Urothelium cell line (cell line): ENCODE data around the gene RER1.
A peak's percentile ranks its signal among the peaks of the same experiment; 100 is the strongest.

Experiments used
- DNase-seq: peaks from one replicate; pipeline ENCODE4 v3.0.0; 2011; ENCODE audit warnings: low spot score, mixed read lengths
- FAIRE-seq: peaks from 2 replicates; lab custom pipeline; 2011; peaks lifted over from hg19 to GRCh38; lab: Jason Lieb, UNC

RER1 gene

DNA sequence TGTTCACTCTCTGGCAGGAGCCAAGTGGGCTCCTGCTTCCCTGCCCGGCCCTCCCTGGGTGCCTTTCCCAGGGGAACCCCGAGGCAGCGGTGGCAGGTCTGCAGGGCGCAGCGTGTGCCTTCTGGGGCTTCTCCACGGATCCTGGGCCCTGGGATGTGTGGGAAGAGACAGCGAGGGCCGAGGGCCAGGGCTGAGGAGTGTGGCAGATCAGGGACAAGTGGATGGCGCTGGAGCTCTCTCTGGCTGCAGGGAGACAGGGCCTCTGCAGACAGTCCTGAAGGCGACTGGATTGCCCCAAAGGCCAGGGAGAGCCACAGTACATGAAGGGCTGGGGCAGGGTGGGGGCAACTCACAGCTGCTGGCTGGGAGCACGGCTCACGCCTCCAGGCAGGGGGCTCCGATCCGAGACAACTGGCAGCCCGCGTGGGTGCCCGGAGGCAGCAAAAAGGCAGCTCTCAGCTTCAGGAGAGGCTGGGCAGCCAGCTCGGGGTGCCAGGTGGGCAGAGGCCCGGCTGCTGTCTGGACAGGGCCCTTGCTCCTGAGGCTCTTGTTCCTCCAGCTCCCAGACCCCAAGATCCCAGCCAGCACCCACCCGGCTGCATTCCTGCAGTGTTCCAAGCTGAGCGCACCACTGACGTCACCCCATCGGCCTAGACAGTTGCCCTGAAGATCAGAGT, 16.3 kb upstream of the RER1 start:
- FAIRE-seq (no peak), DNase-seq (no peak)

DNA sequence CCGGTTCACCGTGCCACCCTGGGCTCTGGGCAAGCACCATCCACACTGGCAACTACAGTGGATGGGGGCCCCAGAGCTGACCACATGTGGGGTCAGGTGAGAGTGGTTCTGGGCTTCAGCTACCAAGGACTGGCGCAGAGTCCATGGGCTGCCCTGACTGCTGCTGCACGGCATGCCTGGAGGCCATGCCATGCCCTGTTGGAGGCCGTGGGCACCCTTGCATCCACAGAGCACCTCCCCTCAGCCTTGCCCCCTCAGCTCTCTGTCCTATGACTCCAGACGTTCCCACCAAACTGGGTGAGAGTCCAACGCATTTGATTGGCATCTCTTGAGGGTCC, 15.7 kb upstream of the RER1 start:
- FAIRE-seq (no peak), DNase-seq (no peak)

DNA sequence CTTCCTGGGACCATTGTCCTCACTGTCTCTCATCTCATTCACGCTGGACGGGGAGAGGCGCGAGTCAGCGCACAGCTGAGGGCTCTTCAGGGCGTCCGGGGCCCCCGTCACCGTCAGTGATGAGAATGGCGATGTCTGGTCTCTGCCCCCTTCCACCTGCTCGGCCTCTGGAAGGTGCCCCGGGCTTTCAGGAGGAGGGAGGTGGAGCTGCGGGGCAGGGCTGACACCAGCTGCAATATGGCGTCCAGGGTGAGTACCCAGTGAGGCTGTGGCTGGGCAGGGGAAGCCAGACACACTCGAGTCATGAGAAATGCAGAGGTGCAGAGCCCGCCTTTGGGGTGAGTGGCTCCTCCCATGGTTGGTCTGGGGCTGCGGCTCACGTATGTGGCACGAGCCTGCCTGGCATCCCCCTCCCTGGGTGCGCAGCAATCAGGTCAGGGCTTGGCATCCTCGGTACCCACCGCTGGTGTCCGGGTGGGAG, 15.3 kb upstream of the RER1 start:
- FAIRE-seq (no peak), DNase-seq (no peak)

DNA sequence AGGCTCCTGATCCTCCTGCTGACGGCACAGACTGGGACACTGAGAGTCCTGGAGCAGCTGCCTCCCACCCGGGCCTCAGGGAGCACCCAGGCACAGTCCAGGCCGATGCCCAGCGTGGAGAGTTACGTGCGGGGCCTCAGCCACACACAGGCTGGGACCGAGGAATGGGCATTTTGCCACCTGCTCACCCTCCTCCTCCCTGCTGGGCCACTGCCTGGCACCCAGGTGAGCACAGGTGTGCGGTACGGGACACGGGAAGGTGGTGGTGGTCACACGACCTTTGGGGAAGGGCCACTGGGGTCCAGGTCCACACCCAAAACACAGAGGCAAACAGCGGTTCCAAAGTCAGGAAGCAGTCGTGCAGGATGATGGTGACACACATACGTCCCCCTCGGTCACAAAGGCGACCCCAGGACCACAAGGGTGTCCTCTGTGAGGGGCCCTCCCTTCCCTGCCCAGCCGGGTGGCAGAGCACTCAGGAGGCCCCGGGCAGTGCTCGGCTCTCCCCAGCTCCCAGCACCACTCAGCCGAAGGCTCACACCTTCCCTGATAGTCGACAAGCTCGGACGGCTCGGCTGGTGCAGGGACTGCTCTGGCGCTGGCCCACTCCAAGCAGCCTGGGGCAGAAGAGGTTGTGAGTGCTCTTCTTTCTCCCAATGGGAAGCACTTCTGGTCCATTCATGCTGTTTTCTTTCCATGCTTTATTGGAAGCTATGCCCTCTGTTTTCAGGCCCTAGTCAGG, 14.5 kb upstream of the RER1 start:
- FAIRE-seq (no peak), DNase-seq (no peak)

DNA sequence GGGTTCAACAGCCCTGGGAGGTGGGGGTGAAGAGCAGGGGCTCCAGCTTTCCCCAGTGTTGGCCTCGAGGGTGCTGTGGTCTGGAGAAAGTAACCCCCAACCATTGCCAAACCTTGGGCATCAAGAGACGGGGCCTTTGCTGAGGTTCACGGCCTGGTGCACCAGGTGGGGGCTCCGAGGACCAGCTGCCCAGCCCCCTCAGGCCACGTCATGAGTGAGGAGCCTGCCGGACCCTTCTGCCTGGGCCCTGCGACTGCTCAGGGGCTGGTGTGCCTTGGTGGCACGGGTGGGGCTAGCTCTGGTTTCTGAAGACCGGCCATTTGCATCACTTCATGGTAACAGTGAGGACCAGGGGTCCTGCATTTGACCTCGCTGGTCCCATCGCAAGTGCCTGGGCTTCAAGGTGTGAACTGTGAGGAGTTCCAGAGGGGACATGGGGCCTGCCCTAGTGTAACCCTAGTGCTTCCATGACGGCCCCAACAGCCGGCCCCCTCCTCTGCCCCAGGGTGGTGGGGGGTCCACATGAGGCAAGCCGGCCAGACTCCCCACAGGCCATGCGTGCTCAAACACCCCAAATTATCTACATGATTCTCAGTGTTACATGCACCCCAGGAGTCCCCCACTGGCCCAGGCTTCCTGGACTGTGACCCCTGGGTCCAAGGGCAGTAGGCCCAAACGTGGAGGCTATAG, 13.7 kb upstream of the RER1 start:
- DNase-seq (no peak), FAIRE-seq (no peak)

DNA sequence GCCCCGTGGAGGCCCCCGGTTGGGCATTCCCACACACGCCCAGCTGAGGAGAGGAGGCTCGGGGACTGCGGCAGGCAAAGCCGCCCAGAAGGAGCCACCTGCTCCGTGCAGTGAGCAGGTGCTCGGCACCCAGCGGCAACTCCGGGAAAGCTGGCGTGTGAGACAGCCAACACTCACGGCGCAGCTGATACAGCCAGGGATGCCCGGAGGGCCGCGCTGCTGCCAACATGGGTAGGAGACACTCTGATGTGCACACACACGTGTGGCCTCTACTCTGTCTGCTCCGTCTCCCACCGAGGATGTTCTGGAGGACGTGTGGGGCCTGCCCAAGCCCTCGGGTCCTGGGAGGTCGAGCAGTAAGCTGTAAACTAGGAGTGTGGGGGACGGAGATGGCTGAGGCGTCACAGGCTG, 13.2 kb upstream of the RER1 start:
- DNase-seq (no peak), FAIRE-seq (no peak)

DNA sequence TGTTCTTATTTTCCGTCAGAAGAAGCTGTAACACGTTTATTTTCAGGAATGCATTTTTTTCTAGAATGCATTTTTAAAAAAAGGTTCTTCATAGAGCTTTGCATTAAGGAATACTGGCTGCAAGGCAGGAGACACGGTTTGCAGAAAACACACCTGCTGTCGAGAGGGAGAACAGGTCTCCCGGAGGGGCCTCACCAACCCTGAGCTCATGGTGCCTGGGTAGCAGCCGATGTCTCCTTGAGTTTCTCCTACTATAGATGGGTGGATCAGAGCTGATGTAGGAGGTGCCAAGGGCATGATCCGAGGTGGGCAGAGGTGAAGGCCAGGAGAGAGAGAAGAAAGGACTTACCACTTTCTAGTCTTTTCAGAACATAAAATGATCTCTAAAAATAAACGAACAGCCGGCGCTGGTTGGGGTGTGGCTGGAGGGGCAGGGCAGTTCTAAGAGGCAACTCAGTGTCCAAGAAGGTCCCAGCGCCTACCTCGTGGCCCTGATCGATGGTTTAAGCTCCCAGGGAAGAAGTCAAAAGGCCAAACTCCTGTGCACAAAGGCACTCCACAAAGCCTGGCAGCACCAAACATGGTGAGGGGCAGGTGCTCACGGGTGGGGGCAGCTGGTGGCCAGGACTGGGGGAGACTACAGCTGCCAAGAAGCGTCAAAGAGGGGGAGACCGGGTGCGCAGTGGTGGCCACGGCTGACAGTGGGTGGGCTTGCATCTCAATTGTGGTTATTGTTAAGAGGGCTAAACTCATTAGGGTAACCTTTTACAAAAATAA, 12.5 kb upstream of the RER1 start:
- FAIRE-seq (no peak), DNase-seq (no peak)

DNA sequence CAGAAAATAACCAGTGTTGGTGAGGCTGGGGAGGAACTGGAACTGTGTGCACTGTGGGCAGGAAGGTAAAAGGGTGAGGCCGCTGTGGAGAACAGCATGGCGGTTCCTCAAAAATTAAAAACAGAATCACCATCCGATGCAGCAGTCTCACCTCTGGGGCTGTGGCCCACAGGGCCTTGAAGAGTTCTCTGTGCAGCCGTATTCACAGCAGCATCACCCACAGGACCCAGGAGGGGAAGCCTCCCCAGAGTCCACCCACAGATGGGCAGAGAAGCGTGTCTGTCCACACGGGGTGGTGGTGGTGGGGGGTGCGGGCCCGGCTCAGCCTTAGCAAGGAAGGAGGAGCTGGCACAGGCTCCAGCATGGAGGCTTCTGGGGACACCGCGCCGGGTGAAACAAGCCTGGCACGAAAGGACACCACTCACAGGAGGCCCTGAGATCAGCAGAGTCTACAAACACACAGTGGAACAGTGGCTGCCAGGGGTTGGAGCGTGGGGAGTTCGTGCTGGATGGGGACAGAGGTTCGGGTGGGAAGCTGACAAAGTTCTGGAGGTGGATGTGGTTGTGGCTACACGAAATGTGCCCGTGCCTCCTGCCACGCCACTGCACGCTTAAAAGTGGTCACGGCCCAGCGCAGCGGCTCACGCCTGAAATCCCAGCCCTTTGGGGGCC, 11.8 kb upstream of the RER1 start:
- DNase-seq (no peak), FAIRE-seq (no peak)

DNA sequence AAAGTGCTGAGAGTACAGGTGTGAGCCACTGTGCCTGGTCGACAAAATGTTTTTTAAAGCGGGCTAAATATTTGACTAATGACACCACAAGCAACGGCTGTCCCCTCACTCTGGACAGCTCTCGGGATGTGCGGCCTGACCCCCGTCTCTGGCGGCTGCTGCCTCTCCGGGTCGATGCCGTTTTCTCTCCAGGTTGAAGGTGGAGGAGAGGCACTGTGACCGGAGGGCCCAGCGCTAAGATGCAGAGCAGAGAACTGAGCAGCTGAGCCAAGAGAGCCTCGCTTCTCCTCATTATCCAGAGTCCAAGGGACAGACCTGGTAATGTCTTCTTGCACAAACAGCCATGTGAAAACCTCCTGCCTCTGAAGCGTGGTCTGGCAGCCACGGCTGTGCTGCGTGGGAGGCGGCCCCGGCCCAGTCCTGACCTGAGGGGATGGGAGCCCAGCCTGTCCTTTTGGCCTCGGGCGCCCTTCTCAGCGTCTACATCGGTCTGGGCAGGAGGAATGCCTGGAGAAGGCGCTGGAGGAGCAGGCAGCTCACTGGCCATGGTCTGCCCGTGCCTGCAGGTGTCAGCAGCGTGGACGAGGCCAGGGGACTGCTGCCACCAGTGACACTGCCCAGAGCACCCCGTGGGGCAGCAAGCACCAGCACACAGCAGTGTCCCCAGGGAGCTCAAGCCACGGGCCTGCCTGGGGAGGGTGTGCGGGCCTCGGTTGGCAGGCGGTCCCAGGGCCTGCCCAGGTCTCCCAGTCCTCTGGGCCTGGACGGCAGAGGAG, 10.6 kb upstream of the RER1 start:
- no peak for DNase-seq
- FAIRE-seq = no peak

DNA sequence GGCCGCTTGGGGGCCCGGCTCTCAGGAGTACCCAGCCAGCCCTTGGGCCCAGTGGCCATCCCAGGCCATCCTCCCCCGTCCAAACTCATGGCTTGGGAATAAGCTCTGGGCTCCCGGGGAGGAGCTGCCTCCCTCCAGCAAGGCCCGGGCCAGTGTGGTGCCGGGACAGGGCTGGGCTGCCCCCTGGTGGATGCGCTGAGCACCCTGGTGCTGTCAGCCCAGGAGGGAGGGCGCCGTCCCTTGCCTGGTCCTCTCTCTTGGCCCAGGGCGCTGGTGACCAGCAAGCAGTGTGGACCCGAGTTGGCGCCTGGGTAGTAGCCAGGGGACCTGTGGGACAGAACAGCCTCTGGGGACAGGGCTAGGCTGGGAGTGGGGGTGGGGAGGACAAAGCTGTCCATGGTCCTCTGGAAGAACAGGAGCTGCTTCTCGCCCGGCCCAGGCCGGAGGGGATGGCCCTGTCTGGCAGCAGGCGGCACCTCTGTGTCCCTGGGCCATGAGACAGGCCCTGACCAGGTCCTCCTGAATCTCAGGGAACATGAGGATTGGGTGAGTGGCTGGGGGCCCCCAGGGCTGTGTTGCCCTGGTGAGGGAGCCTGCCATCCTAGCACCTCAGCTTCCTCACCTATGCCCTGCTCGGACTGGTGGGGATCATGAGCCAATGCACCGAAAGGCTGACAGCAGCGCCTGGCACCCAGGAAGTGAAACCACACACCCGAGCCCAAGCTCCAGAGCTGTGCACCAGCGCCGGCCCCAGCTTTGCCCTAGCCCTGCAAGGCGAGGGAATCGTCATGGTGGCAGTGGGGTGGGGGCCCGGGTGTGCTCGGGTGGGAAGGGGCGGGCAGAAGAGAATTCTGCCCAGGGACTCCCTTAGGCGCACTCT, 9.7 kb upstream of the RER1 start:
- DNase-seq = peak; percentile 82
- no peak for FAIRE-seq

DNA sequence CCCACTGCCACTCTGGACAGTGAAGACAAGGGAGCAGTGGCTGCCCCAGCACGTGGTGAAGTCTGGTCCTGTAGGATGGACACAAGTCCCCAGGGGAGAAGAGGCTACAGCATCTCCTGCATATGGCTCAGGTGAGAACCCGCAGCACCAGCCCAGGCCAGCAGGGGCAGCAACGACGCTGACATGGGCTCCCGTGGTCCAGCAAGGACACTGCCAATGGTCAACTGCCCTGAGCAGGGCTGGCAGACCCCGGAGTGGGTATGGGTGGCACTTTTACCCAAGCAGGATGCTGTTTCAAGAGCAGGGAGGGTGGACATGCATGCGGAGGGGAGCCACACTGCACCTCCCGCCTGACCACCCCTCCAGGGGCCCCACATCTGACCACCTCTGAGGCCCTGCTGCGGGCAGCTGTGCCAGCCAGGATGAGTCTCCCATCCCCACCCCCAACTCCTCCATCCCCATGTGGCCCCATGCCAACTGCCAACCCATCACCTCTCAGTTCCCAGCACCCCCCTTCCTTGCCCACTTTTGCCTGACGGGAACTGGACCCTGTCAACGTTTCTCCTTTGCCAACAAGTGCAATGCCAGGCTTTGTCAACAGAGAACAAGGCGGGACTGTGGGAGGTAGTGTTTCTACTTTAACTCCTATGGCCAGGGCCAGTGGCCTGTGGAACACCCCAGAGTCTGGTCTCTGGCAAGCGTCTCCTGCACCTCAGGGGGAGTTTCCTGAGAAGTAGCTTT, 8.8 kb upstream of the RER1 start:
- no peak for FAIRE-seq
- DNase-seq = peak; percentile 58

DNA sequence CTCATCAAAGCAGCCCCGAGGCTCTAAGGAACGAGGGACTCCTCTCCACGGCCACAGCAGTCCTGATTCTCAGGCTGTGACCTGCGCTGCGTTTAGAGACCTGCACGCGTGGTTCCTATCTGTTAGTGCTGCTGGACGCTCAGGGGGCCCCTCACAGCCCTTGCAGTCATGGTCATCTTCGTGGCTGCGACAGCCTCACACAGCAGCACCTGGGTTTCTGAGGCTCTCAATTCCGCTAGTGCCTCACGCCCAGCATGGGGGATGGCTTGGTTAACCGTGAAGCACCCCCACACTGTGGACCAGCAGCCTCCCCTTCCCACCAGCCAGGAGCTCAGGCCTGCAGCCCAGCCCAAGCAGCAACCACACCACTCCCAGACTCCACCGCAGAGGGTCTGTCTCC, 8.1 kb upstream of the RER1 start:
- no peak for FAIRE-seq

DNA sequence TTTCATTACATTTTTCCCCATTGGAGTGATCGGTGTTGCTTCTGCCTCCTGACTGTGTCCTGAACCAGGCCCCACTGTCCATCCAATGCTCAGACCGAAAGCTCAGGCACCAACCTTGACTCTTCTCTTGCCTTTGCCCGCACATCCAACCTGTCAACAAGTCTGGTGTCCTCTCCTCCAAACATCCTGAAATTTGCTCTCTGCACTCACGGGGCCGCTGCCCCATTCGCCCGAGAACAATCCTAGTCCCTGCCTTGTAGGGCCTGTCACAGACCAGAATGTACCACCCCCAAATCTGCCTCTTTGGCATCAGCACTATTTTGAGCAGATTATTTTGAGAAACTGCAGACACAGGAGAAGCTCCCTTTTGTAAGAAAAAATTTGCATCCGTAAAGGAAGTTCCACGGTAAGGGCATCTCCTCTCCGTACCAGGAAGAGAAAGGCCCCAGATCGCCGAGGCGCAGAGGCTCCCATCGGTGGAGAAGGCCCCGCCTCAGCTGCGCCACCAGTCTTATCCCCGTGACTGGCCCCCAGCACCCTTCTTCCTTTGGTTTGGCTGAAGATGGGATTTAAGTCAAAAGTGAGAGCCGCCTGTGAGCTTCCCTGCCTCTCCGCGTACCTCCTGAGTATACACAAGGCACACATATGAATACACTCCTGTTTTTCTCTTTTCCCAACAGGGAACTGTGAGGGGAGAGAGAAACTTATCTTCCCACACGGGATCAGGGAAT, 7.3 kb upstream of the RER1 start:
- DNase-seq (no peak), FAIRE-seq (no peak)

More for the DNA sequence above, 8.1 kb upstream of the RER1 start:
- no peak for DNase-seq

DNA sequence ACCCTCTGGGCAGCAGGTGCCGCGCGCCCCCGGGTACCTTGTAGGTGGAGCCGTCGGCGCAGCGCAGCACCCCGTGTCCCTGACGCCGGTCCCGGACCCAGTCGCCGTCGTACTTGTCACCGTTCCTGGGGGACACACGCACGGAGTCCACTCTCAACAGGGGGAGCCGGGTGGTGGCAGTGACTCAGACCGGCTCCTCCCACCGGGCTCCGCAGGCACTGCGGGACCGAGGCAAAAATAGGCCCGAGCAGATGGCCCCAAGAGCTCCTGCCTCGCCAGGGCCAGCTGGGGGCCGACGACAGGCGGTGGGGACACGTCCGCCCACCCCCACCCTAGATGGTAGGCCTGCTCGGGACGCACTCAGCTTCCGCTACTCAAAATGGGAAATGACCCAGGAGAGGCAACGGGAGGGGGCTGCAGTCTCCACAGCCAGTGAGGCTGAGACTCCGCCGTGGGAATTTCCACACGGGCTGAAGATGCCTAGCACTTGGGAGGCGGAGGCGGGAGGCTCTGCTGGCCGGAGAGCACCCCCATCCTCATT, 6.6 kb upstream of the RER1 start:
- DNase-seq (no peak), FAIRE-seq (no peak)

DNA sequence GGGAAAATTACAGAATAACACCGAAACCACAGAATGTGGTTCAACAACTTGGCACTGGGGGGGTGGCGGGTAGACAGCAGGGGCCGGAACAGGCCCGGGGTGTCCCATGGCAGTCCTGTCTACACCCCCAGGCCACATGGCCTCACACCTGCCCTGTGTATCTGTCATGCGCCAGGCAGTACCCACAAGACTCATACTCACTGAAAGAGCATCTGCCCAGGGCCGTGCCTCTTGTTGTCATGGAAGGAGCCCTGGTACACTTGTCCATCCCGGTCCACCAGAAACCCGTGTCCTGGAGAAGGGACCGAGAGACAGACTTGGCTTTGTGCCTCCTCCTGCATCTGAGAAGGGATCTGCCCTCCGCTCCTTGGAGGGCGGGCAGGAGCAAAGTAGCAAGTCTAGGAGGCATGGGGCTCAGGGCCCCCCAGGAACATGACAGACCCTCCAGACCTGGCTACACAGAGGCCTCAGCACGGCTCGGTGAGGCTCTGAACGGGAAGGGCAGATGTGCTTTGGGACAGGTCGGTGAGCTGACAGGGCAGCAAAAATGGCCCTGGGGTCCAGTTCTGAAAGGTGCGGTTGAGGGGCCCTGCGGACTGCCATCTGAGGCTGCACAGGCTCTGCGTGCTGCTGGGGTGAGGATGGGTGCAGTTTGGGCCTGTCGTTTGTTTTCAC, 5.9 kb upstream of the RER1 start:
- FAIRE-seq (no peak), DNase-seq (no peak)

DNA sequence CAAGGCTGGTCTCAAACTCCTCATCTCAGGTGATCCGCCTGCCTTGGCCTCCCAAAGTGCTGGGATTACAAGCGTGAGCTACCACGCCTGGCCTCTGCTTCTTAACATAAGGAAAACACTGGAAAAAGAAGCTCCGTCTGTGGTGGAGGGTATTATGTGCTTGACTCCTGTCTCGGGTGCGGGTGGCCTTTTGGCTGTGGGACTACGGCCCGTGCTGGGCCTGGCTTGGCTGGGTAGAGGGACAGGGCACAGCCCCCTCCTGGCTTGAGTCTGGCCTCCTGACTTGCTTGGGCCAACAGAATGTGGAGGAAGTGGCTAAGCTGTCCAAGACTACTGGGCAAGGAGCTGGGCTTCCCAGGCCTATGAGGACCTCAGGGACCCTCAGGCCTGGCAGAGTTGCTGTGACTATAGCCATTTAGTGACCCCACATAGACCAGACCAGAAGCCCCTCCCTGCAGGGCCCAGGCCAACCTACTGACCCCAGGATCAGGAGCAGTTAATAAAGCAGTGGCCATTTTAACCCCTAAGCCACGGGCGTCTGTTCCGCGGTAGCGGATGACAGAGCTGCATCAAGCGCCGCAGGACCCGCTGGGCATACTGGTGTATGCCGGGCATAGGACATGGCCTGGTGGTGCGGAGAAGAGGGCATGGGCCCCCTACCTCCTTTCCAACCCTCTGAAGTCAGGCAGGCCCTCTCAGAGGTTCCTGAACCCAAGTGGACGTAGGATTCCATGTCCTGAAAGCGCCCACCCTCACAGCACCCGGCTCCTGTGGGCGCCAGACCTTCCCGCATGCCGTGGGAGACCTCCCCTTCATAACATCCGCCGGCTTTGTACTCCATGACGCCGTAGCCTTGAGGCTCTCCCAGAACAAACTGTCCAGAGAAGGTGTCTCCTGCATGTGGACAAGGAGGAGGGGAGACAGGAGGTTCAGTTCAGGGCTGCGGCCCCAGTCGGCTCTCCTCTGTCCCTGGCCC, 4.7 kb upstream of the RER1 start:
- DNase-seq = no peak
- FAIRE-seq = no peak
